Measurements from ENCODE around the gene METTL2B.

Gene METTL2B

DNA sequence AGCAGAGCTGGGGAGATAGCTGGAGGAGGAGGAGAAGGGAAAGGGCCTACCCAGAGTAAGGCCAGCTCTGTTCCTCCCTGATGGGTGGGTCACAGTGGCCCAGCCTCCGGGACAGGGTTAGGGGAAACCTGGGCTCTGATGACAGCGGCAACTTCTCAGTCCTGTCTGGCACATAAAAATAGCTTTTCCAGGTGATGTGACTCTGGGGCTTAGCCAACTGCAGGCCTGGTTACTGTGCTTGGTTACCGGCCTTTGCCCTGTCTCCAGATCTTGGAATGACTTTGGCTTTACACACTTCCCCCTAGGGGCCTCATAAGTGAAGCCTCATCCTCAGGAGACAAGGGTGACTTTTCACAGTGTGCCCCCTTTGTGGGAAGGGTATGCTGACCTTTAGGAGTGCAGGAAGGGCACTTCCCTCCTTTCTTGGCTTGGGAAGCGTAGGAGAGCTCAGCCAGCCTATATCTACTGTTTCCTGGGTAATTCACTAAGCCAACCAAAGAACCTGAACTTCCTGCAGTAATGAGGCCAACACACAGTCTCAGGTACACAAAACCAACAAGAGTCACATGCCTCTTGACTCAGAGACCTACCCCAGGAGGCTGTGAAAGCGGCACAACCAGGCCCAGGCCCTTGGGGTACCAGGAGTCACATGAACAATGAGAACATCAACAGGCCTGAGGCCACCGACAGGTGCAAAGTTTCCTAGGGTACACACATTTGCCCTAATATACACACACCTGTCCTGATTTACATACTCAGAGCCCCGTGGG, 32.5 kb upstream of the METTL2B start:
- Histone ChIP-seq H3K9ac (ENCODE audit: low read depth, low read length, poor library complexity, severe bottlenecking) (no peak overlapping the region), H3K9me3 (ENCODE audit: insufficient read depth, low read depth, low read length) (no peaks in the 10 kb centered on the region), H3K79me2 (ENCODE audit: insufficient read depth, low read length) (no peaks in the 10 kb centered on the region), H2AFZ (ENCODE audit: low read length) (peak overlapping the region; percentile 41; the same call in 1 of the 2 replicates), H3F3A (ENCODE audit: low read depth) (no peaks in the 10 kb centered on the region), H3K4me1 (ENCODE audit: insufficient read depth, low read length, poor library complexity, severe bottlenecking) (no peaks in the 10 kb centered on the region), H3K27me3 (ENCODE audit: insufficient read depth, low read length, poor library complexity, severe bottlenecking) (no peaks in the 10 kb centered on the region), H4K20me1 (ENCODE audit: insufficient read depth, low read length, poor library complexity, severe bottlenecking) (no peaks in the 10 kb centered on the region), H3K9me2 (replicated peaks; ENCODE audit: low read depth, low read length) (no peaks in the 10 kb centered on the region), H3K4me3 (ENCODE audit: low read length, poor library complexity, severe bottlenecking) (no peak overlapping the region), H3K36me3 (ENCODE audit: insufficient read depth, low read length) (no peaks in the 10 kb centered on the region), H3K4me2 (ENCODE audit: low read depth, low read length, poor library complexity, severe bottlenecking) (no peak overlapping the region)
- no peak for TF ChIP-seq CTCF (conservative IDR thresholded peaks at IDR 0.05; ENCODE audit: low read length)
- no peak for TF ChIP-seq EZH2phosphoT487 (IDR thresholded peaks at IDR 0.05; ENCODE audit: borderline replicate concordance)

DNA sequence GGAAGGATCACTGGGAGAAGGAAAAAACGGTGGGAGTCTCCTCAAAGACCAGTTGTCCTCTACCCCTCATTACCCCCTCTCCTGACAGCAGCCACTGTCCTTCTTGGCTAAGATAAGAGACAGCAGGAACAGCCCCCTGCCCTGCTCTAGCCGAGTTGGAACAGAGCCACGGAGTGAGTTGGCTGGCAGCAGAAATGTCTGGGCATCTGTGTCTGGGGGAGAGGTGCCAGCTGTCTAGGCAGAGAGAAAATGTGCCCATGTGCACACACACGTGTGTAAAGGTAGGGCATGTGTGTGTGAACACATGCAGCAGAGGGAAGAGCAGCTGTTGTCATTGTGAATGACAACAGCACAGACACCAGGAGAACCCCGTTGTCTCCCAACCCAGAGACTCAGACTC, 30.2 kb upstream of the METTL2B start:
- H3K4me3 ChIP-seq (ENCODE audit: low read length, poor library complexity, severe bottlenecking): no peak overlapping the region

GRCh38 chr7:128447941-128448564, 28.5 kb upstream of the METTL2B start:
- TF ChIP-seq EZH2phosphoT487 (IDR thresholded peaks at IDR 0.05; ENCODE audit: borderline replicate concordance) (no peak), CTCF (conservative IDR thresholded peaks at IDR 0.05; ENCODE audit: low read length) (no peak)
- no peak overlapping the region for H3K4me2 ChIP-seq (ENCODE audit: low read depth, low read length, poor library complexity, severe bottlenecking)
- H3K27me3 ChIP-seq (ENCODE audit: insufficient read depth, low read length, poor library complexity, severe bottlenecking): no peaks in the 10 kb centered on the region
- no peaks in the 10 kb centered on the region for H3K79me2 ChIP-seq (ENCODE audit: insufficient read depth, low read length)
- H3K4me3 ChIP-seq (ENCODE audit: low read length, poor library complexity, severe bottlenecking): no peak overlapping the region
- H3K36me3 ChIP-seq (ENCODE audit: insufficient read depth, low read length): no peaks in the 10 kb centered on the region
- no peak overlapping the region for H3K9ac ChIP-seq (ENCODE audit: low read depth, low read length, poor library complexity, severe bottlenecking)
- no peaks in the 10 kb centered on the region for H3K9me3 ChIP-seq (ENCODE audit: insufficient read depth, low read depth, low read length)
- H3K9me2 ChIP-seq (replicated peaks; ENCODE audit: low read depth, low read length): no peaks in the 10 kb centered on the region
- no peaks in the 10 kb centered on the region for H3F3A ChIP-seq (ENCODE audit: low read depth)
- H3K4me1 ChIP-seq (ENCODE audit: insufficient read depth, low read length, poor library complexity, severe bottlenecking): no peaks in the 10 kb centered on the region
- H2AFZ ChIP-seq (ENCODE audit: low read length): no peak overlapping the region
- H4K20me1 ChIP-seq (ENCODE audit: insufficient read depth, low read length, poor library complexity, severe bottlenecking): no peaks in the 10 kb centered on the region

More for the DNA sequence above, 30.2 kb upstream of the METTL2B start:
- H2AFZ ChIP-seq (ENCODE audit: low read length): no peak overlapping the region
- H4K20me1 ChIP-seq (ENCODE audit: insufficient read depth, low read length, poor library complexity, severe bottlenecking): no peaks in the 10 kb centered on the region
- no peak overlapping the region for H3K9ac ChIP-seq (ENCODE audit: low read depth, low read length, poor library complexity, severe bottlenecking)
- no peaks in the 10 kb centered on the region for H3K36me3 ChIP-seq (ENCODE audit: insufficient read depth, low read length)
- H3K27me3 ChIP-seq (ENCODE audit: insufficient read depth, low read length, poor library complexity, severe bottlenecking): no peaks in the 10 kb centered on the region
- no peaks in the 10 kb centered on the region for H3K9me2 ChIP-seq (replicated peaks; ENCODE audit: low read depth, low read length)
- H3K4me2 ChIP-seq (ENCODE audit: low read depth, low read length, poor library complexity, severe bottlenecking): no peak overlapping the region
- no peak for TF ChIP-seq CTCF (conservative IDR thresholded peaks at IDR 0.05; ENCODE audit: low read length)
- TF ChIP-seq EZH2phosphoT487 (IDR thresholded peaks at IDR 0.05; ENCODE audit: borderline replicate concordance): no peak
- H3K4me1 ChIP-seq (ENCODE audit: insufficient read depth, low read length, poor library complexity, severe bottlenecking): no peaks in the 10 kb centered on the region
- H3F3A ChIP-seq (ENCODE audit: low read depth): no peaks in the 10 kb centered on the region
- no peaks in the 10 kb centered on the region for H3K9me3 ChIP-seq (ENCODE audit: insufficient read depth, low read depth, low read length)
- H3K79me2 ChIP-seq (ENCODE audit: insufficient read depth, low read length): no peaks in the 10 kb centered on the region
